Spleen (tissue), 11 donors: Measurements from ENCODE around the gene DNAL4. TPM values are rescaled to one million over a fixed set of nuclear protein-coding genes. Genes with fewer than 3 reads are reported as not detected.

Experiments used
- DNase-seq: peaks from one replicate; pipeline ENCODE4 v3.0.0-alpha.2; 2020
- H3K27ac ChIP-seq, 8 donors: fragments of 200-600 bp; sonication (generic) in 7 of 8; 1 replicate in 4 of 8; 2 replicates in 4 of 8; pipeline versions ENCODE4 v1.5.0 to v1.8.0; 2016 to 2021; ENCODE audit warnings: inconsistent platforms in 4 of 8, mild to moderate bottlenecking in 4 of 8, moderate library complexity in 1 of 8
- H3K27me3 ChIP-seq, 7 donors: fragments of 200-600 bp; sonication (generic) in 6 of 7; replicated peaks in 1 of 7; 1 replicate in 4 of 7; 2 replicates in 3 of 7; pipeline versions ENCODE4 v1.5.0 to v1.8.0; 2016 to 2021; ENCODE audit warnings: inconsistent platforms in 3 of 7, mild to moderate bottlenecking in 1 of 7
- H3K36me3 ChIP-seq, 6 donors: fragments of 200-600 bp; sonication (generic) in 5 of 6; 1 replicate in 4 of 6; 2 replicates in 2 of 6; pipeline versions ENCODE4 v1.5.0 to v1.8.0; 2016 to 2021; ENCODE audit warnings: inconsistent platforms in 2 of 6
- H3K4me1 ChIP-seq, 6 donors: fragments of 200-600 bp; sonication (generic) in 5 of 6; 1 replicate in 3 of 6; 2 replicates in 3 of 6; pipeline versions ENCODE4 v1.5.0 to v1.8.0; 2016 to 2021; ENCODE audit warnings: inconsistent platforms in 3 of 6
- H3K4me3 ChIP-seq, 8 donors: fragments of 200-600 bp; sonication (generic) in 7 of 8; 1 replicate in 4 of 8; 2 replicates in 4 of 8; pipeline versions ENCODE4 v1.5.0 to v1.8.0; 2016 to 2021; ENCODE audit warnings: inconsistent platforms in 4 of 8, mild to moderate bottlenecking in 4 of 8, moderate library complexity in 2 of 8
- H3K9me3 ChIP-seq, 8 donors: fragments of 200-600 bp; sonication (generic) in 7 of 8; 1 replicate in 4 of 8; 2 replicates in 4 of 8; pipeline versions ENCODE4 v1.5.0 to v1.8.0; 2016 to 2021; ENCODE audit warnings: inconsistent platforms in 4 of 8
- CTCF ChIP-seq, 11 experiments: fragments of 200-600 bp in 7 of 11; fragments of 450-650 bp in 4 of 11; sonication (generic) in 4 of 11; IDR thresholded peaks in 8 of 11; conservative IDR thresholded peaks in 3 of 11; 1 replicate in 7 of 11; 2 replicates in 4 of 11; pipeline versions ENCODE4 v1.4.0 to v1.8.0; 2016 to 2021; ENCODE audit warnings: antibody characterized with exemption in 11 of 11, inconsistent platforms in 4 of 11, mild to moderate bottlenecking in 1 of 11
- POLR2A ChIP-seq, 3 donors: fragments of 450-650 bp; IDR thresholded peaks; one replicate each; pipeline ENCODE4 v1.5.1; 2017; ENCODE audit warnings: antibody characterized with exemption in 3 of 3, mild to moderate bottlenecking in 1 of 3
- POLR2AphosphoS5 ChIP-seq, 3 donors: sonication (generic); formaldehyde crosslinking; IDR thresholded peaks; one replicate each; pipeline ENCODE4 v1.5.1; 2017; ENCODE audit warnings: antibody characterized with exemption in 3 of 3
- WGBS, 5 donors: extraction: QIAGEN DNeasy Blood & Tissue Kit in 3 of 5; methylation state at CpG; one replicate each; pipeline versions ENCODE4 v1.1.5 to v1.1.7; 2013 to 2018; 5-methylcytosine and 5-hydroxymethylcytosine counted together
- intact Hi-C: fragments of 100-400 bp; cut with DNase I; formaldehyde crosslinking; loops from one replicate; pipeline ENCODE4 v1.15.0; 2023; ENCODE audit warnings: low total_unique reads
- polyA plus RNA-seq, 3 donors: library from polyadenylated mRNA; stranded (reverse); fragments of 200-250 nt; gene quantifications; one replicate each; pipeline ENCODE4 v1.2.1, GENCODE V29; 2013
- small RNA-seq, 4 donors: library from RNA; depleted of rRNA; stranded (forward); fragments of <200 nt; gene quantifications; one replicate each; pipeline ENCODE3, GENCODE V24; 2016
- total RNA-seq, 7 donors: library from RNA; depleted of rRNA in 3 of 7; stranded (reverse); fragments of >200 nt in 3 of 7; fragmentation: NEBNext Ultra II Directional in 4 of 7; extraction: Animal tissue kit (Norgen Biotek cat#: 25700) in 4 of 7; gene quantifications; one replicate each; pipeline versions ENCODE4 v1.1.0 to v1.2.1, GENCODE V29; 2016 to 2021
- donor health status: healthy with polysubstance abuse.
- donor health status: DM: no; HTN: no; CAD: no; lungs with moderate emphysema.
- donor health status: DM: no; HTN: no; CAD: no.
- donor health status: Bipolar disorder and iron deficiency.
- donor health status: healthy.
- donor health status: DM: no; HTN: no; CAD: no.
- donor health status: DM: yes; HTN: yes; CAD: no.

DNAL4 gene
- total and polyA plus RNA-seq, 10 donors = 8.6 to 17.6 (median 12.5) TPM

GRCh38 chr22:38730411-38730871 is 63.5 kb downstream of the DNAL4 start:
- 94 to 96% (median 95%) methylated on average over 6 to 13 of the region's 13 CpGs for WGBS, 5 donors
- no peaks in the 10 kb centered on the region for H3K27me3 ChIP-seq
- intact Hi-C loops = no loop called here
- TF ChIP-seq CTCF (IDR thresholded peaks at IDR 0.05 in 8 of 11, conservative IDR thresholded peaks at IDR 0.05 in 3 of 11) (no peak), POLR2AphosphoS5 (IDR thresholded peaks at IDR 0.05) (peak; percentile 38 to 75 (median 60))
- H3K4me1 ChIP-seq = peaks cover 5 to 60% (median 20%) of the 10 kb centered on the region in 6 donors
- no peak overlapping the region for H3K4me3 ChIP-seq
- H3K27ac ChIP-seq = no peak overlapping the region
- DNase-seq = peak; percentile 59
- H3K36me3 ChIP-seq = peaks cover 0 to 100% (median 89%) of the 10 kb centered on the region in 6 donors
- H3K9me3 ChIP-seq = no peaks in the 10 kb centered on the region

GRCh38 chr22:38729946-38730345 is 64.0 kb downstream of the DNAL4 start:
- Histone ChIP-seq H3K4me3 (no peak overlapping the region), H3K4me1 (peaks cover 5 to 55% (median 18%) of the 10 kb centered on the region in 6 donors), H3K9me3 (no peaks in the 10 kb centered on the region), H3K27ac (no peak overlapping the region), H3K36me3 (peaks cover 0 to 100% (median 89%) of the 10 kb centered on the region in 6 donors), H3K27me3 (no peaks in the 10 kb centered on the region)
- 88 to 94% (median 90%) methylated on average over 6 of the region's 6 CpGs for WGBS, 5 donors
- intact Hi-C loops = no loop called here
- peak; percentile 63 for DNase-seq
- no peak for TF ChIP-seq POLR2AphosphoS5 (IDR thresholded peaks at IDR 0.05)
- TF ChIP-seq POLR2A (IDR thresholded peaks at IDR 0.05) = no peak
- no peak for TF ChIP-seq CTCF (IDR thresholded peaks at IDR 0.05 in 8 of 11, conservative IDR thresholded peaks at IDR 0.05 in 3 of 11)

GRCh38 chr22:38728871-38729796 is 64.8 kb downstream of the DNAL4 start:
- H3K27ac ChIP-seq = peak overlapping the region in 2 of 8 donors; percentile 10 to 44
- peak; percentile 48 for DNase-seq
- H3K4me3 ChIP-seq = no peak overlapping the region
- no peaks in the 10 kb centered on the region for H3K9me3 ChIP-seq
- H3K36me3 ChIP-seq = peaks cover 3 to 100% (median 92%) of the 10 kb centered on the region in 6 donors
- H3K4me1 ChIP-seq = peaks cover 5 to 47% (median 15%) of the 10 kb centered on the region in 6 donors
- H3K27me3 ChIP-seq = no peaks in the 10 kb centered on the region
- TF ChIP-seq POLR2A (IDR thresholded peaks at IDR 0.05) = no peak
- peak; percentile 27 to 67 (median 29) for TF ChIP-seq POLR2AphosphoS5 (IDR thresholded peaks at IDR 0.05)
- no peak for TF ChIP-seq CTCF (IDR thresholded peaks at IDR 0.05 in 8 of 11, conservative IDR thresholded peaks at IDR 0.05 in 3 of 11)
- 90 to 97% (median 93%) methylated on average over 16 to 18 of the region's 18 CpGs for WGBS, 5 donors
- intact Hi-C loops = no loop called here

Small RNA genes within 50 kb of the gene (small RNA-seq; reads per million reads assigned to genes)
- 0 reads per million in 4 donors for gene AL021707.8

Other genes starting within 250 kb of the DNAL4 start
- 1 to 10 TPM in 3 of 7 donors, under 1 TPM in 1, not detected in 3; 0.80 to 2.7 (median 2.0) TPM for gene DMC1, start 224.0 kb downstream of the DNAL4 start, total RNA-seq
- gene DMC1, start 224.0 kb downstream of the DNAL4 start, polyA plus RNA-seq = under 1 TPM; 0.15 to 0.58 (median 0.16) TPM
- 1 to 10 TPM in 1 of 7 donors, under 1 TPM in 5, not detected in 1; 0.06 to 3.0 (median 0.49) TPM for gene FAM227A, start 137.8 kb downstream of the DNAL4 start, total RNA-seq
- under 1 TPM; 0.02 to 0.26 (median 0.07) TPM for gene FAM227A, start 137.8 kb downstream of the DNAL4 start, polyA plus RNA-seq
- gene CBY1, start 137.5 kb downstream of the DNAL4 start, total RNA-seq = 10 to 100 TPM; 20.2 to 28.5 (median 22.2) TPM
- gene CBY1, start 137.5 kb downstream of the DNAL4 start, polyA plus RNA-seq = 10 to 100 TPM; 24.6 to 37.2 (median 28.1) TPM
- 10 to 100 TPM; 28.6 to 59.9 (median 50.6) TPM for gene TOMM22, start 112.2 kb downstream of the DNAL4 start, total RNA-seq
- 10 to 100 TPM; 24.3 to 44.3 (median 41.3) TPM for gene TOMM22, start 112.2 kb downstream of the DNAL4 start, polyA plus RNA-seq
- 10 to 100 TPM; 28.5 to 54.2 (median 36.4) TPM for gene JOSD1, start 93.2 kb downstream of the DNAL4 start, total RNA-seq
- 10 to 100 TPM; 10.1 to 16.3 (median 13.8) TPM for gene JOSD1, start 93.2 kb downstream of the DNAL4 start, polyA plus RNA-seq
- gene GTPBP1, start 88.2 kb downstream of the DNAL4 start, total RNA-seq = 100 to 1,000 TPM in 2 of 7 donors, 10 to 100 TPM in 5; 76.3 to 134 (median 98.8) TPM
- 10 to 100 TPM in 1 of 3 donors, 1 to 10 TPM in 2; 9.7 to 31.9 (median 9.9) TPM for gene GTPBP1, start 88.2 kb downstream of the DNAL4 start, polyA plus RNA-seq
- gene SUN2, start 38.1 kb downstream of the DNAL4 start, total RNA-seq = 100 to 1,000 TPM; 204 to 455 (median 220) TPM
- gene SUN2, start 38.1 kb downstream of the DNAL4 start, polyA plus RNA-seq = 10 to 100 TPM; 35.4 to 86.5 (median 38.9) TPM
- 10 to 100 TPM in 1 of 7 donors, 1 to 10 TPM in 6; 3.8 to 11.5 (median 5.0) TPM for gene NPTXR, start 49.9 kb upstream of the DNAL4 start, total RNA-seq
- 1 to 10 TPM in 1 of 3 donors, under 1 TPM in 2; 0.24 to 1.2 (median 0.53) TPM for gene NPTXR, start 49.9 kb upstream of the DNAL4 start, polyA plus RNA-seq
- 10 to 100 TPM; 35.8 to 72.2 (median 49.2) TPM for gene CBX6, start 78.1 kb upstream of the DNAL4 start, total RNA-seq
- gene CBX6, start 78.1 kb upstream of the DNAL4 start, polyA plus RNA-seq = 10 to 100 TPM; 10.2 to 26.3 (median 11.3) TPM
- 100 to 1,000 TPM in 2 of 7 donors, 10 to 100 TPM in 5; 18.6 to 163 (median 68.0) TPM for gene APOBEC3A, start 163.5 kb upstream of the DNAL4 start, total RNA-seq
- gene APOBEC3A, start 163.5 kb upstream of the DNAL4 start, polyA plus RNA-seq = 1 to 10 TPM; 1.2 to 5.6 (median 3.9) TPM
- 10 to 100 TPM in 1 of 7 donors, 1 to 10 TPM in 5, not detected in 1; 2.5 to 14.0 (median 7.2) TPM for gene APOBEC3B, start 188.2 kb upstream of the DNAL4 start, total RNA-seq
- 1 to 10 TPM; 1.2 to 3.7 (median 2.1) TPM for gene APOBEC3B, start 188.2 kb upstream of the DNAL4 start, polyA plus RNA-seq
- gene APOBEC3C, start 220.1 kb upstream of the DNAL4 start, total RNA-seq = 10 to 100 TPM; 23.5 to 72.4 (median 54.2) TPM
- 10 to 100 TPM; 42.8 to 60.3 (median 45.2) TPM for gene APOBEC3C, start 220.1 kb upstream of the DNAL4 start, polyA plus RNA-seq
- 10 to 100 TPM; 14.8 to 23.6 (median 17.6) TPM for gene APOBEC3D, start 227.0 kb upstream of the DNAL4 start, total RNA-seq
- 10 to 100 TPM in 1 of 3 donors, 1 to 10 TPM in 2; 4.5 to 12.7 (median 6.8) TPM for gene APOBEC3D, start 227.0 kb upstream of the DNAL4 start, polyA plus RNA-seq
- 10 to 100 TPM; 11.4 to 31.5 (median 27.6) TPM for gene APOBEC3F, start 246.7 kb upstream of the DNAL4 start, total RNA-seq
- gene APOBEC3F, start 246.7 kb upstream of the DNAL4 start, polyA plus RNA-seq = 10 to 100 TPM in 1 of 3 donors, 1 to 10 TPM in 2; 5.4 to 17.2 (median 7.9) TPM